HCT116 (cell line): ENCODE results near the gene STIMATE.

Experiments used
- ELF1 ChIP-seq: IDR thresholded peaks from 2 replicates; pipeline ENCODE4 v1.6.1; 2012; ENCODE audit warnings: low read depth, borderline replicate concordance
- EZH2 ChIP-seq: fragments of 200-600 bp; sonication (generic); IDR thresholded peaks from 2 replicates; pipeline ENCODE4 v1.6.1; 2017; ENCODE audit warnings: antibody characterized with exemption, mixed run types
- EZH2phosphoT487 ChIP-seq: fragments of 200-600 bp; IDR thresholded peaks from 2 replicates; pipeline ENCODE4 v1.6.1; 2018; ENCODE audit warnings: antibody characterized with exemption, borderline replicate concordance
- FOSL1 ChIP-seq: IDR thresholded peaks from 2 replicates; pipeline ENCODE4 v1.6.1; 2012; ENCODE audit warnings: low read depth
- POLR2A ChIP-seq: IDR thresholded peaks from 2 replicates; pipeline ENCODE4 v1.7.0; 2011; ENCODE audit warnings: borderline replicate concordance; ENCODE audit not compliant: insufficient read depth, insufficient read length; ENCODE audit errors: extremely low read depth
- SIN3A ChIP-seq: IDR thresholded peaks from 2 replicates; pipeline ENCODE4 v1.6.1; 2012; ENCODE audit warnings: low read depth
- SP1 ChIP-seq: IDR thresholded peaks from 2 replicates; pipeline ENCODE4 v1.6.1; 2012; ENCODE audit warnings: low read depth
- TF ChIP-seq, protein P1 (sequence below), 3 experiments: fragments of 200-600 bp in 1 of 3; sonication (generic) in 1 of 3; IDR thresholded peaks in 2 of 3; conservative IDR thresholded peaks in 1 of 3; 2 replicates each; pipeline ENCODE4 v1.5.1; 2012 to 2017; ENCODE audit warnings: low read depth in 2 of 3, low read length in 2 of 3, antibody characterized with exemption in 1 of 3, borderline replicate concordance in 1 of 3, control low read depth in 1 of 3, mild to moderate bottlenecking in 1 of 3, mixed read lengths in 1 of 3, mixed run types in 1 of 3, moderate library complexity in 1 of 3; ENCODE audit not compliant: insufficient read depth in 1 of 3

DNA sequence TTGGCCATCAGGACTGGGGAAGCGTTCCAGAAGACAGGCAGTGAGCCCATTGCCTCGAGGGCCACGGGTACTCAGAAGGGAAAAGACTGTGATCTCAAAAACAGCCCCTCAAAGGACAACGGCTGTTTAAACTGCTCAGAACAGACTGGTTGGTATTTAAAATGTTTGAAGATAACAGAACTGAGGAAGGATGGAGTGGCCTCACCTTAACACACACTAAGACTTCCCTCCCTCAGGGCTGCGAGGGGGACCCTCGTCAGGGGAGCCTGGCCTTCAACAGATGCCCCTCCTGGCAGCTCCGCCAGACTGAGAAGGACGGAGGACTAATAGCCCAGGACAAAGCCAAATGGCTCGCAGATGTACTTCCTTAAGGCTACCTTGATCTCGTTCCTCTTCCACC lies 2.6 kb downstream of the STIMATE start:
- TF ChIP-seq, protein P1, sequence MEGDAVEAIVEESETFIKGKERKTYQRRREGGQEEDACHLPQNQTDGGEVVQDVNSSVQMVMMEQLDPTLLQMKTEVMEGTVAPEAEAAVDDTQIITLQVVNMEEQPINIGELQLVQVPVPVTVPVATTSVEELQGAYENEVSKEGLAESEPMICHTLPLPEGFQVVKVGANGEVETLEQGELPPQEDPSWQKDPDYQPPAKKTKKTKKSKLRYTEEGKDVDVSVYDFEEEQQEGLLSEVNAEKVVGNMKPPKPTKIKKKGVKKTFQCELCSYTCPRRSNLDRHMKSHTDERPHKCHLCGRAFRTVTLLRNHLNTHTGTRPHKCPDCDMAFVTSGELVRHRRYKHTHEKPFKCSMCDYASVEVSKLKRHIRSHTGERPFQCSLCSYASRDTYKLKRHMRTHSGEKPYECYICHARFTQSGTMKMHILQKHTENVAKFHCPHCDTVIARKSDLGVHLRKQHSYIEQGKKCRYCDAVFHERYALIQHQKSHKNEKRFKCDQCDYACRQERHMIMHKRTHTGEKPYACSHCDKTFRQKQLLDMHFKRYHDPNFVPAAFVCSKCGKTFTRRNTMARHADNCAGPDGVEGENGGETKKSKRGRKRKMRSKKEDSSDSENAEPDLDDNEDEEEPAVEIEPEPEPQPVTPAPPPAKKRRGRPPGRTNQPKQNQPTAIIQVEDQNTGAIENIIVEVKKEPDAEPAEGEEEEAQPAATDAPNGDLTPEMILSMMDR (IDR thresholded peaks at IDR 0.05 in 2 of 3, conservative IDR thresholded peaks at IDR 0.05 in 1 of 3; ENCODE audit: borderline replicate concordance in 1 of 3, insufficient read depth in 1 of 3, low read depth in 2 of 3, low read length in 2 of 3): no peak
- TF ChIP-seq EZH2 (no peak), POLR2A (no peak), EZH2phosphoT487 (no peak), SIN3A (no peak), FOSL1 (no peak), SP1 (no peak), ELF1 (no peak)
